ENCODE results near the gene DMWD.
"Not testable (repeated sequence)": the region's sequence is repeated elsewhere in the genome, so short reads cannot be mapped to it uniquely, and the experiment has no call there.

DMWD gene

GRCh38 chr19:45801603-45802175 is 9.0 kb upstream of the DMWD start:
- peaks cover 4% of the 10 kb centered on the region for H3K27me3 Mint-ChIP-seq
- H3K36me3 Mint-ChIP-seq = no peaks in the 10 kb centered on the region
- H3K27ac Mint-ChIP-seq = no peak overlapping the region
- no peaks in the 10 kb centered on the region for H3K9me3 Mint-ChIP-seq
- no peak overlapping the region for H3K4me3 Mint-ChIP-seq
- no peaks in the 10 kb centered on the region for H3K4me1 Mint-ChIP-seq

DNA sequence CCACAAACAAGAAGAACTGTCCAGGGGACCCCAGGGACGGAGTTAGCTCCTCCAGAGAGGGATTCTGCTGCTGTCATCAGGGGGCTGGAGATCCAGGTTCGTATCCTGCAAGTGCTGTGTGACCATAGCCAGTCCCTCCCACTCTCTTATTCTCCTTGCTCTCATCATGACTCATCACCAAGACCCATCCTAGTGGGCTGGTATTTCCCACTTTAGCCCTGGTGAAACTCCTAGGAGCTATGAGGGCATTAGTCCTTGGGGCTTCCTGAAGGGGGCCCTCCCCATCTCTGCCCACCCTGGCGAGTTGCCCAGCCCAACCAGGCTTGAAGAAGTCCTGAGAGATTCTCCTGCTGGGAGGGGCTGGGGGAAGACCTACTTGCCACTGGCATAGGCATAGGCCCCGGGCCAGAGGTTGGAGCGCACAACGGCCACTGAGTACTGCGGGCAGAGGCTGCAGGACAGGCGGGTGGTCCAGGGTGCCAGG is 7.5 kb upstream of the DMWD start:
- Mint-ChIP-seq H3K36me3 (no peaks in the 10 kb centered on the region), H3K4me3 (no peak overlapping the region), H3K27ac (no peak overlapping the region), H3K4me1 (no peaks in the 10 kb centered on the region), H3K9me3 (no peaks in the 10 kb centered on the region), H3K27me3 (peaks cover 5% of the 10 kb centered on the region)

- not testable (repeated sequence) for H3K4me1 Mint-ChIP-seq, H3K36me3 Mint-ChIP-seq, H3K9me3 Mint-ChIP-seq, H3K27me3 Mint-ChIP-seq, H3K27ac Mint-ChIP-seq, H3K4me3 Mint-ChIP-seq
These were observed 6.9 kb upstream of the DMWD start for GRCh38 chr19:45799541-45799940.

- Mint-ChIP-seq H3K9me3 (no peaks in the 10 kb centered on the region), H3K36me3 (no peaks in the 10 kb centered on the region), H3K4me1 (peaks cover 5% of the 10 kb centered on the region), H3K27ac (no peak overlapping the region), H3K27me3 (peaks cover 10% of the 10 kb centered on the region), H3K4me3 (no peak overlapping the region)
These were observed 6.4 kb upstream of the DMWD start for GRCh38 chr19:45798995-45799517.

DNA sequence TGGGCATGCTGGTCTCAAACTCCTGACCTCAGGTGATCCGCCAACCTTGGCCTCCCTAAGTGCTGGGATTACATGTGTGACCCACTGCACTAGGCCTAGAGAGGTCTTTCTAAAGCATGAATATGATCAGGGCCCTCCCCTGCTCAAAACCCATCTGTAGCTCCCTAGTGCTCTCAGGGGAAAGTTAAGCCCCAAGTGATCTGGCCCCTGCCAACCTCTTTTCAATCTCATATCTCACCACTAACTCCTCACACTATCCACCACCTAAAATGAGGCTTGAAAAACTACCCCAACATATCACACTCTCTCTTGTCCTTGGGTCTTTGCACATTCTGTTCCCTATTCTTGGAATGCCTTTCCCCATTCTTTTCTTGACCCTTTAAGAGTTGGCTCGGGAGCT is 2.0 kb upstream of the DMWD start:
- Mint-ChIP-seq H3K9me3 (no peaks in the 10 kb centered on the region), H3K4me3 (peak overlapping the region; percentile 2), H3K27ac (peak overlapping the region; percentile 2), H3K4me1 (peaks cover 38% of the 10 kb centered on the region), H3K27me3 (peaks cover 10% of the 10 kb centered on the region), H3K36me3 (peaks cover 2% of the 10 kb centered on the region)

- H3K4me3 Mint-ChIP-seq = no peak overlapping the region
- peaks cover 8% of the 10 kb centered on the region for H3K27me3 Mint-ChIP-seq
- peaks cover 38% of the 10 kb centered on the region for H3K4me1 Mint-ChIP-seq
- peaks cover 6% of the 10 kb centered on the region for H3K36me3 Mint-ChIP-seq
- H3K9me3 Mint-ChIP-seq = no peaks in the 10 kb centered on the region
- peak overlapping the region; percentile 25 for H3K27ac Mint-ChIP-seq
These were observed 1.2 kb upstream of the DMWD start for GRCh38 chr19:45793876-45794275.

GRCh38 chr19:45793178-45793564 is 526 bp upstream of the DMWD start:
- Mint-ChIP-seq H3K27me3 (peaks cover 6% of the 10 kb centered on the region), H3K4me3 (peak overlapping the region; percentile 78), H3K9me3 (no peaks in the 10 kb centered on the region), H3K36me3 (peaks cover 9% of the 10 kb centered on the region), H3K4me1 (peaks cover 38% of the 10 kb centered on the region), H3K27ac (peak overlapping the region; percentile 88)

DNA sequence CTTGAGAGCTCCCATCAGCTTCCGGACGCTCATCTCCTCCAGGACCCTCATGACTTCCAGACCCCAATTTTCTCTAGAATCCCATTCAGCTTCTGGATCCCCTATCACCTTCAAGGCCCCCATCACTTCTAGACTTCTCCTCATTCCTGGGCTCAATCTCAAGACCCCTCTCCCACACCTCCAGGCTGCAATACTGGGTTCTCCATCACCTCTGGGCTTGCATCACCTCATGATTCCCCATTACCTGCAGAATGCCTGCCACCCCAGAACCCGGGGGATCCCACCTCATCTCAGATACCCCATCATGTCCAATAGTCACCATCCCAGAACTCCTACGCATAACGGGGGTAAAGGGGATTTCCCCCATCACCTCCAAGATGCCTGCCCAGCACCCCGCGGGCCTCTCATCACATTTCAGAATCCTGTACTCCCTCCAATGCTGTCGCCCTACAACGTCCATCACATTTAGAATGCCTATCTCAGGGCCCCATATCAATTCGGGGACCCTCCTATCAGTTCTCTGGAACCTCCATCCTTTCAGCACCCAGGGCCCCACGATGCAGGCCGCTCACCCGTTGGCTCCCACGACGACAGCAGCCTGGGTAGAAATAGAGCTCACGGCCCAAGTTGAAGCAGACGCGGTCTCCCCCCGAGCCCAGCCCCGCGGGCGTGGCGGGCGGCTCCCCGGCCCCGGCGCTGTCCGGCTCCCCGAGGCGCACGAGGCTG is 738 bp downstream of the DMWD start:
- Mint-ChIP-seq H3K4me3 (peak overlapping the region; percentile 92), H3K27ac (peak overlapping the region; percentile 82), H3K36me3 (peaks cover 18% of the 10 kb centered on the region), H3K4me1 (peaks cover 38% of the 10 kb centered on the region), H3K27me3 (peaks cover 6% of the 10 kb centered on the region), H3K9me3 (no peaks in the 10 kb centered on the region)

DNA sequence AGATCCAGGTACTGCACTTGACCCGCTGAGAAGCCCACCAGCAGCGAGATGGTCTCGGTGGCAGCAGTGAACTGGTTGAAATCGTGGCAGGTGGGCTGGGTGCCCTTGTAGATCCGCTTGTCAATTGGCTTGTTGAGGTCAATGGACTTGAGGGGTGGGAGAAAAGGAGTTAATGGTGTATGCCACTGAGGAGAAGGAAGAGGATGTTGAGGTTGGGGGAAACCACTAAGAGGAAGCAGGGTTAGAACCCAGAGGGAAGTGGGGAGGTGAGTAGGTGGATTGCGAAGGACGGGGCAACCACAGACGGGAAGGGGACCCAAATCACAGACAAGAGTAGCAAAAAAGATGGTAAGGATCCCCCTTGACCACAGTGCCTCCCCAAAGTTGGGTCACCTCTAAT is 1.7 kb downstream of the DMWD start:
- H3K9me3 Mint-ChIP-seq = no peaks in the 10 kb centered on the region
- H3K4me1 Mint-ChIP-seq = peaks cover 38% of the 10 kb centered on the region
- peaks cover 6% of the 10 kb centered on the region for H3K27me3 Mint-ChIP-seq
- H3K36me3 Mint-ChIP-seq = peaks cover 20% of the 10 kb centered on the region
- peak overlapping the region; percentile 73 for H3K27ac Mint-ChIP-seq
- H3K4me3 Mint-ChIP-seq = peak overlapping the region; percentile 92

DNA sequence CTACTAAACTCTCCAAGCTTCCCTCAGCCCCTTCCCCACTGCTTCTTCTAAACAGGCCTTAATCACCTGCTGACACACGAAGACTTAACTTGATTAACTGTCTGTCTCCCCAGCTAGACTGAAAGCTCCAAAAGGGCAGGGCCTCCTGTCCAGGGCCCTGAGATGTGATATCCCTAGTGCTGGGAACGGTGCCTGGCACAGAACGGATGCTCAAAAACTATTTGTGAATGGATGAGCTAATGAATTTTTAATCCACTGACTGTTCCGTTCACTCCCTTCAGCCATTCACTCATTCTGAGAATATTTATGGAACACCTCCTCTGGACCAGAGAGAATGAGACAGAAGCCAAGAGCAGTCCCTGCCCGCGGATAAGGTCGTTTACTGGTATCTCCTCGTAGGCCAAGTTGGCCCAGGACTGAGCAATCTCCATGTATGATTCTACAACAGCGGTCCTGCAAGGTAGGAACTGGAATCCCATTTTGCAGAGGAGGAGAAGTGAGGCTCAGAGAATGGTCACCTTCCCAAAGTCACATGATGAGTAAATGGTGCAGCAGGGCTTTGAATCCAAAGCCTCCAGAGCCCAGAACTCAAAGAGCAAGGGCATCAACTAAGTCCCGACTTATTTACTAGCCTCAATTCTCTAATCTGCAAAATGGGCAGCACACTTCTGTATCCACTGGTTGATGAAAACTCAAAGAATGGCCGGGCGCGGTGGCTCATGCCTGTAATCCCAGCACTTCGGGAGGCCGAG is 3.4 kb downstream of the DMWD start:
- peaks cover 20% of the 10 kb centered on the region for H3K36me3 Mint-ChIP-seq
- no peak overlapping the region for H3K4me3 Mint-ChIP-seq
- H3K27me3 Mint-ChIP-seq = no peaks in the 10 kb centered on the region
- H3K9me3 Mint-ChIP-seq = no peaks in the 10 kb centered on the region
- peaks cover 33% of the 10 kb centered on the region for H3K4me1 Mint-ChIP-seq
- H3K27ac Mint-ChIP-seq = no peak overlapping the region

DNA sequence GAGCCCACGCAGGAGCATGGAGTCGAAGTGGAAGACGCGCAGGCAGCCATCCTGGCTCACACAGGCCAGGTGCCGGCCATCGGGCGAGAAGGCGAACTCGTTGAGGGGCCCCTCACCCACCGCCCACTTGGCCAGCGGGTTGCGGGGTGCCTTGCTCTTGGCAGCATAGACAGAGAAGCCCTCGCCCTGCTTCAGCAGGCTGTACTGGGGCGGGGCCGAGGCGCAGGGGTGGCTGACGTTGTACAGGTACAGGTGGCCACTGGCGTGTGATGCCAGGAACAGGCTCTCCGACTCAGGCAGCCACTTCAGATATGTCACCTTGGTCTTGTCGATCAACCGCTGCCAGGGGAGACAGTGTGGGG is 6.1 kb downstream of the DMWD start:
- Mint-ChIP-seq H3K36me3 (peaks cover 20% of the 10 kb centered on the region), H3K9me3 (no peaks in the 10 kb centered on the region), H3K4me1 (peaks cover 13% of the 10 kb centered on the region), H3K4me3 (no peak overlapping the region), H3K27ac (no peak overlapping the region), H3K27me3 (no peaks in the 10 kb centered on the region)

DNA sequence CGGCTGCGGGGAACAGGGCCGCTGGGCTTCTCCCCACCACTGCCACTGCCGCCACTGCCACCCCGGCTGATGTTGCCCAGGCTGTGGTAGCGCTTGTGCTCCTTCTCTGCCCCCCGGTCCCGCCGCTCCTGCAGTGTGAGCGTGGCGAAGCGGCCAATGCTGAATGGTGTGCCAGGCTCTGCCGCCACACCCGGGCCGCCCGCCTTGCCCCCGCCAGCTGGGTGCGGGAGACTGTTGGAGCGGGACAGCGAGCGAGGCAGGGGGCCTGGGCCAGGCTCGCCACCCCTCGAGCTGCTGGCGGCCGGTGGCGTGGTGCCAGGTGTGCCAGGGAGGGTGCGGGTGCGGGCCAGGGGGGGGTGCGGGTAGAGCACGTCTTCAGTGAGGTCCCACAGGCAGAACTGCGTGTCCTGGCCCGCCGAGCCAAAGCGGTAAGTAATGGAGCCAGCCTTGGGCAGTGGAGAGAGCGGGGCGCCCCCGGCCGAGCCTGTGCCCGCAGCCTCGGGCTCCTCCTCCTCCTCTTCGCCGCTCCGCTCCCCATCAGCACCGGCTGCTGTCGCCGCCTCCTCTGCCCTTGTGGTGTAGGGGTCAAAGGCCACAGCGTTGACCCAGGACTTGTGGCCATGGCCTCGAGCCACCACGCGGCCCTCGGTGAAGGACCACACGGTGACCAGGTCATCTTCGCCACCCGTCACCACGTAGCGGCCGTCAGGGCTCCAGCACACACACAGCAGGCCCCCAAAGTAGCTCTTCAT is 6.7 kb downstream of the DMWD start:
- H3K27me3 Mint-ChIP-seq = peaks cover 2% of the 10 kb centered on the region
- no peaks in the 10 kb centered on the region for H3K9me3 Mint-ChIP-seq
- no peak overlapping the region for H3K27ac Mint-ChIP-seq
- no peak overlapping the region for H3K4me3 Mint-ChIP-seq
- peaks cover 20% of the 10 kb centered on the region for H3K36me3 Mint-ChIP-seq
- peaks cover 7% of the 10 kb centered on the region for H3K4me1 Mint-ChIP-seq

GRCh38 chr19:45785097-45785496 is 7.5 kb downstream of the DMWD start:
- Mint-ChIP-seq H3K4me3 (no peak overlapping the region), H3K36me3 (peaks cover 19% of the 10 kb centered on the region), H3K4me1 (peaks cover 1% of the 10 kb centered on the region), H3K27me3 (peaks cover 4% of the 10 kb centered on the region), H3K9me3 (no peaks in the 10 kb centered on the region), H3K27ac (no peak overlapping the region)

GRCh38 chr19:45784096-45784495 is 8.5 kb downstream of the DMWD start:
- no peak overlapping the region for H3K27ac Mint-ChIP-seq
- no peaks in the 10 kb centered on the region for H3K9me3 Mint-ChIP-seq
- H3K36me3 Mint-ChIP-seq = peaks cover 17% of the 10 kb centered on the region
- peaks cover 11% of the 10 kb centered on the region for H3K4me1 Mint-ChIP-seq
- peaks cover 9% of the 10 kb centered on the region for H3K27me3 Mint-ChIP-seq
- no peak overlapping the region for H3K4me3 Mint-ChIP-seq

All from activated naive CD4-positive, alpha-beta T cell treated with anti-CD3 and anti-CD28 coated beads, Interleukin-2, amount 50 U/mL, for 24 hours (primary cell).